ENCODE measurements around the gene SDE2. TPM values are rescaled to one million over a fixed set of nuclear protein-coding genes. Genes with fewer than 3 reads are reported as not detected.

The SDE2 gene
- total and polyA plus RNA-seq, 8 donors, result 4.0 to 40.2 (median 8.2) TPM

GRCh38 chr1:225944387-225944786 is 54.8 kb downstream of the SDE2 start:
- Histone ChIP-seq H3K27me3 (no peaks in the 10 kb centered on the region), H3K4me1 (peaks cover 6 to 23% (median 12%) of the 10 kb centered on the region in 4 donors), H3K4me3 (no peak overlapping the region), H3K9me3 (no peaks in the 10 kb centered on the region), H3K36me3 (no peaks in the 10 kb centered on the region), H3K27ac (no peak overlapping the region)
- 73 to 93% (median 90%) methylated on average over 2 of the region's 2 CpGs for WGBS, 5 donors
- TF ChIP-seq POLR2AphosphoS5 (IDR thresholded peaks at IDR 0.05) (no peak), POLR2A (IDR thresholded peaks at IDR 0.05) (no peak), EP300 (IDR thresholded peaks at IDR 0.05) (no peak)
- TF ChIP-seq, protein P1, sequence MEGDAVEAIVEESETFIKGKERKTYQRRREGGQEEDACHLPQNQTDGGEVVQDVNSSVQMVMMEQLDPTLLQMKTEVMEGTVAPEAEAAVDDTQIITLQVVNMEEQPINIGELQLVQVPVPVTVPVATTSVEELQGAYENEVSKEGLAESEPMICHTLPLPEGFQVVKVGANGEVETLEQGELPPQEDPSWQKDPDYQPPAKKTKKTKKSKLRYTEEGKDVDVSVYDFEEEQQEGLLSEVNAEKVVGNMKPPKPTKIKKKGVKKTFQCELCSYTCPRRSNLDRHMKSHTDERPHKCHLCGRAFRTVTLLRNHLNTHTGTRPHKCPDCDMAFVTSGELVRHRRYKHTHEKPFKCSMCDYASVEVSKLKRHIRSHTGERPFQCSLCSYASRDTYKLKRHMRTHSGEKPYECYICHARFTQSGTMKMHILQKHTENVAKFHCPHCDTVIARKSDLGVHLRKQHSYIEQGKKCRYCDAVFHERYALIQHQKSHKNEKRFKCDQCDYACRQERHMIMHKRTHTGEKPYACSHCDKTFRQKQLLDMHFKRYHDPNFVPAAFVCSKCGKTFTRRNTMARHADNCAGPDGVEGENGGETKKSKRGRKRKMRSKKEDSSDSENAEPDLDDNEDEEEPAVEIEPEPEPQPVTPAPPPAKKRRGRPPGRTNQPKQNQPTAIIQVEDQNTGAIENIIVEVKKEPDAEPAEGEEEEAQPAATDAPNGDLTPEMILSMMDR (IDR thresholded peaks at IDR 0.05), result no peak
- no peak for DNase-seq
- intact Hi-C loops (cut with DNase I; ENCODE audit: low total_unique reads), result no loop called here

- Histone ChIP-seq H3K4me3 (no peak overlapping the region), H3K9me3 (no peaks in the 10 kb centered on the region), H3K27me3 (no peaks in the 10 kb centered on the region), H3K27ac (no peak overlapping the region), H3K36me3 (no peaks in the 10 kb centered on the region), H3K4me1 (peaks cover 6 to 23% (median 12%) of the 10 kb centered on the region in 4 donors)
- DNase-seq, result no peak
- no peak for TF ChIP-seq POLR2AphosphoS5 (IDR thresholded peaks at IDR 0.05)
- intact Hi-C loops (cut with DNase I; ENCODE audit: low total_unique reads), result no loop called here
- WGBS, 5 donors, result 71 to 84% (median 78%) methylated on average over 4 of the region's 4 CpGs
Observed at GRCh38 chr1:225943582-225943981, 55.6 kb downstream of the SDE2 start.

DNA sequence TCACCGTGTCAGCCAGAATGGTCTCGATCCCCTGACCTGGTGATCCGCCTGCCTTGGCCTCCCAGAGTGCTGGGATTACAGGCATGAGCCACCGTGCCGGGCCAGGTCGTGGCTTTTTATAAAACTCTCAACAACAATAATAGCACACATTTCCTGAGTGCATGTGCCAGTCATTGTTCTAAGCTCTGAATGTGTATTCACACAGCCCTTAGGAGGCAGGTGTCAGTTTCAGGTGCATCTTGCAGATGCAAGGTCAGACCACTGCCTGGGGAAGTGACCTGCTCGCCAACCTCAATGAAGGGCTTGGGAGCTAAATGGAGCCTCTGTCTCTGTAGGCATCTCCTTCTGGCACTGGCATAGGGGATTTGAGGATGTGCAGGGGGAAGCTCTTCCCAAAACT is 56.6 kb downstream of the SDE2 start:
- TF ChIP-seq EP300 (IDR thresholded peaks at IDR 0.05) (no peak), POLR2A (IDR thresholded peaks at IDR 0.05) (no peak), POLR2AphosphoS5 (IDR thresholded peaks at IDR 0.05) (no peak)
- TF ChIP-seq, protein P1 (IDR thresholded peaks at IDR 0.05), result no peak
- Histone ChIP-seq H3K4me1 (peaks cover 6 to 23% (median 12%) of the 10 kb centered on the region in 4 donors), H3K27me3 (no peaks in the 10 kb centered on the region), H3K4me3 (no peak overlapping the region), H3K27ac (peak overlapping the region in 1 of 5 donors; percentile 20), H3K9me3 (no peaks in the 10 kb centered on the region), H3K36me3 (no peaks in the 10 kb centered on the region)
- no peak for DNase-seq
- WGBS, 5 donors, result 59 to 76% (median 70%) methylated on average over 6 to 7 of the region's 7 CpGs
- intact Hi-C loops (cut with DNase I; ENCODE audit: low total_unique reads), result no loop called here

DNA sequence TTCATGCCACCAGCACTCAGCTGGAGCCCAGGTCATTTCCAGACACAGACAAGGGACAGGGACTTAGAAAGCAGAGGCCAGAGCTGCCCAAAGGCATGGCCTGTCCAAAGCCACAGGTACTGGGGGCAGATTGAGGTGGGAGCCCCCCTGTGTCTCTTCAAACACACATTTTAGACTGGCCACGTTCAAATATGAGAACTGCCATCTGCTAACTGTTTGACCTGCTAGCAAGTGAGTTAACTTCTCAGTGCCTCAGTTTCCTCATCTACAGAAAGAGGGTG is 57.3 kb downstream of the SDE2 start:
- H3K4me1 ChIP-seq, result peaks cover 6 to 23% (median 12%) of the 10 kb centered on the region in 4 donors
- WGBS, 5 donors, result 29 to 68% (median 43%) methylated on average over 1 of the region's 1 CpG
- no peaks in the 10 kb centered on the region for H3K9me3 ChIP-seq
- no peak for DNase-seq
- intact Hi-C loops (cut with DNase I; ENCODE audit: low total_unique reads), result no loop called here
- no peaks in the 10 kb centered on the region for H3K36me3 ChIP-seq
- H3K27me3 ChIP-seq, result no peaks in the 10 kb centered on the region
- TF ChIP-seq, protein P1 (IDR thresholded peaks at IDR 0.05), result no peak
- TF ChIP-seq POLR2A (IDR thresholded peaks at IDR 0.05) (no peak), POLR2AphosphoS5 (IDR thresholded peaks at IDR 0.05) (no peak), EP300 (IDR thresholded peaks at IDR 0.05) (no peak)
- H3K4me3 ChIP-seq, result no peak overlapping the region
- peak overlapping the region in 1 of 5 donors; percentile 20 for H3K27ac ChIP-seq

DNA sequence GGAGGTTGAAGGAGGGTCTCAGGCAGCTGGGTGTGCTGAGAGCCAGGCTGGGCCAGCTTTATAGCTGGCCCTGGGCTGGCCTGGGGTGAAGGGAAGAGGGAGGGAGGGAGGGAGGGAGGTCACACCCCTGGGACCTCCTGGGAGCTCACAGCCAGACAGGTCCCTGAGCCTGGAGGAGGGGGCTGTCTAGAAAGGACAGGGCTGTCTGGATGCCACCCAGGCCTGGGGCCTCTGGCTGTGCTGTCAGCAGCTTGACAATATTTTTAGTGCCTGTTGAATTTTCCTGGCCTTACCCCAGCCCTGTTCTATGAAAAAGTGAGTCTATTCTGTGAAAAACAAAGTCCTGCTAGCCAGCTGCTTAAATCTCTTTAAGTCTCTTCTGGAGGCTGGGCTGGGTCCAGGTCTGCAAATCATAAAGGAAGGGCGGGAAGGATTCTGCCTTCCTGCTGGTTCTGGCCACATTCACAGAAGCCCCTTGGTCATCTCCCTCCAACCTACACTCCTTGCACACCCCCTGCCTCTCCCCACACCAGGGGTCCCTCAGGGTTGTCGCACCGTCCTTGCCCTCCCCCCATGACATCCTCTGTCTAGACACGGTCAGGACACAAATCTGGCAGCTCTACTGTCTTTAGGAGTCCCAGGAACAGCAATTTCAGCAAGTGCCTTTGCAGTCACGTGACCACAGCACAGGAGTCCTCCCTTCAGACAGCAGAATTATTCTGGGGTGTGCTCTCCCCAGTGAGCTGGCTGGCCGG is 57.8 kb downstream of the SDE2 start, which contains the start of gene LEFTY2:
Gene LEFTY2 (minus strand): TSS at position 34 of the 755 bp plus-strand sequence. CDS start 80 bp downstream, outside the sequence.
- Histone ChIP-seq H3K4me1 (peaks cover 6 to 23% (median 12%) of the 10 kb centered on the region in 4 donors), H3K36me3 (no peaks in the 10 kb centered on the region), H3K27ac (peak within 1 kb of the TSS in 2 of 5 donors; percentile 38 to 42), H3K4me3 (no peak within 1 kb of the TSS), H3K27me3 (no peaks in the 10 kb centered on the region), H3K9me3 (no peaks in the 10 kb centered on the region)
- peak in 1 of 2 donors; percentile 61 for DNase-seq
- intact Hi-C loops (cut with DNase I; ENCODE audit: low total_unique reads), result no loop called here
- WGBS, 5 donors, result 59 to 80% (median 73%) methylated on average over 6 of the region's 6 CpGs
- TF ChIP-seq, protein P1 (IDR thresholded peaks at IDR 0.05), result no peak
